Measurements from ENCODE around the gene QPRT. TPM values are rescaled to one million over a fixed set of nuclear protein-coding genes. Genes with fewer than 3 reads are reported as not detected.

Gene QPRT
- total and polyA plus RNA-seq, 2 donors (not counting 3 experiments of a cell fraction or from before 2014, with no cell fraction given): 0.40 to 0.44 TPM

- Histone ChIP-seq H4K20me1 (replicated peaks; ENCODE audit: control insufficient read depth, extremely low read depth, insufficient read depth, low read length) (no peaks in the 10 kb centered on the region), H3K27ac (ENCODE audit: insufficient read depth, low read depth, low read length) (no peak overlapping the region), H2AFZ (ENCODE audit: low read depth, low read length) (no peak overlapping the region), H3K9me3 (replicated peaks; ENCODE audit: control insufficient read depth, insufficient read depth, low read length) (no peaks in the 10 kb centered on the region), H3K36me3 (ENCODE audit: control insufficient read depth in 2 of 2, extremely low read depth in 1 of 2, insufficient read depth in 2 of 2, low read length in 2 of 2) (no peaks in the 10 kb centered on the region), H3K4me3 (replicated peaks in 1 of 3; ENCODE audit: insufficient read depth in 1 of 3, low read depth in 1 of 3, low read length in 3 of 3) (no peak overlapping the region), H3K9ac (replicated peaks; ENCODE audit: extremely low read depth, insufficient read depth, low read length) (no peak overlapping the region), H3K27me3 (ENCODE audit: control insufficient read depth in 2 of 2, insufficient read depth in 2 of 2, low read length in 2 of 2) (no peaks in the 10 kb centered on the region), H3K4me1 (ENCODE audit: control insufficient read depth, extremely low read depth, insufficient read depth, low read length) (no peaks in the 10 kb centered on the region), H3K4me2 (ENCODE audit: insufficient read depth, low read length) (no peak overlapping the region), H3K79me2 (ENCODE audit: control insufficient read depth, insufficient read depth, low read length) (no peaks in the 10 kb centered on the region), H3K9me1 (replicated peaks; ENCODE audit: control insufficient read depth, extremely low read depth, insufficient read depth, low read length) (no peaks in the 10 kb centered on the region)
- POLR2A ChIA-PET: no interaction called here
- BruUV-seq (replicated peaks): no TSS peak
- CTCF ChIA-PET: interaction anchor here (0.7 to 3.6 kb wide), 3 partner anchors 13 to 161 kb away, joined by 3 to 13 read pairs (median 3); no protein-coding TSS in a partner anchor
- intact Hi-C loops (cut with micrococcal nuclease): no loop called here
- no peak for DNase-seq (ENCODE audit: low read depth, low spot score)
- dilution Hi-C loops (cut with MboI; ENCODE audit: extremely low pct_ligation_motif_present, low sequenced_read_pairs): no loop called here
- TF ChIP-seq CTCF (IDR thresholded peaks at IDR 0.05; ENCODE audit: extremely low read depth in 1 of 2, insufficient read depth in 1 of 2, low read depth in 1 of 2, low read length in 2 of 2) (no peak), MAX (IDR thresholded peaks at IDR 0.05; ENCODE audit: insufficient read depth, insufficient read length) (no peak), EZH2 (IDR thresholded peaks at IDR 0.05; ENCODE audit: borderline replicate concordance, low read depth, low read length, severe bottlenecking) (no peak), POLR2AphosphoS5 (IDR thresholded peaks at IDR 0.05; ENCODE audit: insufficient read depth, low read depth, low read length) (no peak)
- FAIRE-seq: no peak
Measured at GRCh38 chr16:29687755-29688154, 8.8 kb downstream of the QPRT start.

- Histone ChIP-seq H2AFZ (ENCODE audit: low read depth, low read length) (no peak overlapping the region), H3K27me3 (ENCODE audit: control insufficient read depth in 2 of 2, insufficient read depth in 2 of 2, low read length in 2 of 2) (no peaks in the 10 kb centered on the region), H3K9me1 (replicated peaks; ENCODE audit: control insufficient read depth, extremely low read depth, insufficient read depth, low read length) (no peaks in the 10 kb centered on the region), H3K9ac (replicated peaks; ENCODE audit: extremely low read depth, insufficient read depth, low read length) (no peak overlapping the region), H3K36me3 (ENCODE audit: control insufficient read depth in 2 of 2, extremely low read depth in 1 of 2, insufficient read depth in 2 of 2, low read length in 2 of 2) (no peaks in the 10 kb centered on the region), H3K79me2 (ENCODE audit: control insufficient read depth, insufficient read depth, low read length) (no peaks in the 10 kb centered on the region), H3K27ac (ENCODE audit: insufficient read depth, low read depth, low read length) (no peak overlapping the region), H3K9me3 (replicated peaks; ENCODE audit: control insufficient read depth, insufficient read depth, low read length) (no peaks in the 10 kb centered on the region), H4K20me1 (replicated peaks; ENCODE audit: control insufficient read depth, extremely low read depth, insufficient read depth, low read length) (no peaks in the 10 kb centered on the region), H3K4me1 (ENCODE audit: control insufficient read depth, extremely low read depth, insufficient read depth, low read length) (no peaks in the 10 kb centered on the region), H3K4me3 (replicated peaks in 1 of 3; ENCODE audit: insufficient read depth in 1 of 3, low read depth in 1 of 3, low read length in 3 of 3) (no peak overlapping the region), H3K4me2 (ENCODE audit: insufficient read depth, low read length) (no peak overlapping the region)
- ChIA-PET CTCF (interaction anchor here (0.7 to 3.6 kb wide), 3 partner anchors 12 to 160 kb away, joined by 3 to 13 read pairs (median 3); no protein-coding TSS in a partner anchor), POLR2A (no interaction called here)
- no peak for DNase-seq (ENCODE audit: low read depth, low spot score)
- TF ChIP-seq CTCF (IDR thresholded peaks at IDR 0.05; ENCODE audit: extremely low read depth in 1 of 2, insufficient read depth in 1 of 2, low read depth in 1 of 2, low read length in 2 of 2): no peak
- TF ChIP-seq FOS (IDR thresholded peaks at IDR 0.05; ENCODE audit: borderline replicate concordance, insufficient read depth, low read length): no peak
- no peak for TF ChIP-seq JUN (IDR thresholded peaks at IDR 0.05; ENCODE audit: borderline replicate concordance, insufficient read depth, insufficient read length, low read depth)
- no peak for TF ChIP-seq GATA2 (IDR thresholded peaks at IDR 0.05; ENCODE audit: insufficient read depth, insufficient read length, low read depth, low read length)
- no peak for TF ChIP-seq MAX (IDR thresholded peaks at IDR 0.05; ENCODE audit: insufficient read depth, insufficient read length)
- FAIRE-seq: no peak
- no TSS peak for BruUV-seq (replicated peaks)
- intact Hi-C loops (cut with micrococcal nuclease): no loop called here
- dilution Hi-C loops (cut with MboI; ENCODE audit: extremely low pct_ligation_motif_present, low sequenced_read_pairs): no loop called here
Measured at GRCh38 chr16:29688172-29688571, 9.2 kb downstream of the QPRT start.

Data from endothelial cell of umbilical vein (primary cell).